NCI-H1105 treated with DMSO at 0.1 percent for 48 hours (cell line): ENCODE data around the gene AGXT2.

Source experiments
- DNase-seq: peaks from one replicate; lab custom pipeline; 2025; lab: John Stamatoyannopoulos, UW

Gene AGXT2

GRCh38 chr5:35047785-35048404 lies at the start of gene AGXT2:
Gene AGXT2, minus strand, starts transcription at chr5:35047949. Its CDS starts 57 bp downstream, at chr5:35047892.
- no peak for DNase-seq

DNA sequence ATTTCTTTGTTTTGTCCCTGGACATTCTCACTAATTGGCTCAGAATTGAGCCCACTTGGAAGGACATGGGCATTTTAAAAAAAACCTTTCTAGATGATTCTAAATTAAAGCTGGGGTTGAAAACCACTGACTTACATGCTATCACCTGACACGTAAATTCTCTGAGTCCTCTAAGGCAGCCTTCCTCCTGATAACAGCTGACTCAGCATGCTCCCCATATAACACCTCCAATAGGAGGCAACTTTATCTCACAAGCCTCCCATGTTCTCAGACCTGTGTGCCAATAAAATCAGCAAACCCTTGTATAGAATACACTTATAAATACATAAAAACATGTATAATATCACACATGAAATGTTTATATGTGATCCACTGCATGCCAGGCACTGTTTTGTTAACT lies 49.2 kb upstream of the AGXT2 start:
- DNase-seq: no peak

- no peak for DNase-seq
These were observed 48.5 kb upstream of the AGXT2 start for GRCh38 chr5:35096216-35096615.

DNA sequence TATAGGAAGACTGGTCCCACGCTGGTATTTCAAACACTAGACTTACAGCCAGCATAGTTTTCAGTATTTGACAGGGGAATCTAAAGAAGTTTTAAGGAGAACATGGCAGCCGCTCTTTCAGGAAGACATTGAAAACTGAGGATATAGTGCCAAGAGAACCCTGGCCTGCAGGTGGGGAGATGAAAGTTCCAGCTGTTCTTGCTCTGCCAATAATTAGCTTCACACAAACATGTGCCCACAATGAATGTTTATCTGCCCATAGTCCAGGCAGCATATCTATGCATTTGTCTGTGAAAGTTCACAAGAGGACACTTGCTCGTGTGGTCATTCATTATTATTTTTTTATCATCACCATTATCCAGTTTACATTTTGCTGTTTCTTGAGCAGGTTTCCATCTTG lies 47.6 kb upstream of the AGXT2 start:
- no peak for DNase-seq

- DNase-seq: no peak
These were observed 47.2 kb upstream of the AGXT2 start for GRCh38 chr5:35094948-35095347.

GRCh38 chr5:35092703-35093102 lies 45.0 kb upstream of the AGXT2 start:
- DNase-seq: no peak

GRCh38 chr5:35091704-35092103 lies 44.0 kb upstream of the AGXT2 start:
- DNase-seq: no peak

DNA sequence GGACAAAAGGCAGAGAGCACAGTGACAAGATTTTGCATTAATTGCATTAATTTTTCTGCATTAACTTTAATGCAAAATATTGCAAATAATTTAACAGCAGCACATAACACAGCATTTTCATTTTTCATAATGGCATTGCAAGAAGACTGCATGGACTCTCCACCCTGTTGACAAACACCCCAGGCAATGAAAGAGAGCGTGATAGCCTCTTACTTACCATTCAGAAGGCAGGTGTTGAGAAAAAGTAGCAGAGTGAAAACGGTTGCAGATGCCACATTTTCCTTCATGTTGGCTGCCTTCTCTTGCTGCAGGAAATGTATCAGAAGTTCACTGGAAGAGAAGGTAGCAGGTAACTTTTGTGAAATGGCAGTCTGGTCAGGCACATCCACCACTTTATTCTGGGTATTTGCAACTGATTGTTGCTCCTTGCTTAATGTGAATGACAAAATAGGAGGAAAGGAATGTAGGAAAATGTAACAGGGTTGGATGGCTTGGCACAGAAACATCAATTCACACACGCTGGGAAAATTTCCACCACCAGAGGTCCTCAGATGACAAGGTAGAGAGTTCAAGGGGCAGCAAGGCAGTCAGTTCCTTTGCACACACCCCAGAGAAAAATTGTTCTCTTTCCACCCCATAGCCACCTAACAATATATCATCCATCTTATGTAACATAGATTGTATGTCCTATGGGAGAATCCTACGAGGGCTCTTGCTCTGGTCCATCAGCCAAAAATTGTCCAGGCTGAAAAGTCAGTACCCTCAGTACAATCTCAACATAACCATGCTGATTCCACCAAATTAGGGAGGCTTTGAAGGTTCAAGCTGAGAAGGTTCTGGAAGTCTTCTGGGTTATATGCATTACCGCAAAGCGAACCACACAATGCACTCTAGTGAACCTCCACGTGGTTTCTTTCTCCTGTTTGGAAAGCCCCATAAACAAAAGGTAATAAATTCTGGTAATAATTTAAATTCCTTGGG lies 41.9 kb upstream of the AGXT2 start:
- DNase-seq: peak; percentile 28

GRCh38 chr5:35087991-35088390 lies 40.2 kb upstream of the AGXT2 start:
- no peak for DNase-seq

- no peak for DNase-seq
These were observed 35.4 kb upstream of the AGXT2 start for GRCh38 chr5:35083150-35083549.

DNA sequence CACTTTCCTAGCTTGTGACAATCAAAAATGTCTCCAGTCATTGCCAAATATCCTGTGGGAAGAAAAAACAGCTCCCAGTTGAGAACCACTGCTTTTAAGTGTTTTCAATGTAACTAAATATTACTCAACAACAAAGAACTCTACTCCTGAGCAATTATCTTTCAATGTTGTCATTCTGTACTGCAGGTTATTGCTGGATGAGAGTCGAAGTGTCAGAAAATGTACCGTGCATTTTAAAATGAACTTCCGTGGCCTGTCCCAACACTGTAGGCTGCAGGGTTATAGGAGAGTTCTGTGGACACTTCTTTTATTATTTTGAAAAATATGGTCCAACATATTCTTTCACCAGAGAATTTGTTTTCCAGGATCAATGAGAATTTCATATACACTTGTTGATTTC lies 34.8 kb upstream of the AGXT2 start:
- DNase-seq: no peak

DNA sequence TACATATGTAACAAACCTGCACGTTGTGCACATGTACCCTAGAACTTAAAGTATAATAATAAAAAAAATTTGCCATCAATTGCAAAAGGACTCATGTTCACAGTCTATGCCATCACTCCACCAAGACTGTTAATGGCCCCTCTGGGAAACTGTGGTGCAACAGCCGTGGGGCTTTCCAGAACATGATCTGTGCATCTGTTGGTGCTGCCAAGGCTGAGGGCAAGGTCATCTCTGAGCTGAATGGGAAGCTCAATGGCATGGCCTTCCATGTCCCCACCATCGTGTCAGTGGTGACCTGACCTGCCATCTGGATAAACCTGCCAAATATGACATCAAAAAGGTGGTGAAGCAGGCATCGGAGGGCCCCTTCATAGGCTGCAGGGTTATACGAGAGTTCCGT lies 33.4 kb upstream of the AGXT2 start:
- DNase-seq: no peak

GRCh38 chr5:35073160-35073559 lies 25.4 kb upstream of the AGXT2 start:
- no peak for DNase-seq

DNA sequence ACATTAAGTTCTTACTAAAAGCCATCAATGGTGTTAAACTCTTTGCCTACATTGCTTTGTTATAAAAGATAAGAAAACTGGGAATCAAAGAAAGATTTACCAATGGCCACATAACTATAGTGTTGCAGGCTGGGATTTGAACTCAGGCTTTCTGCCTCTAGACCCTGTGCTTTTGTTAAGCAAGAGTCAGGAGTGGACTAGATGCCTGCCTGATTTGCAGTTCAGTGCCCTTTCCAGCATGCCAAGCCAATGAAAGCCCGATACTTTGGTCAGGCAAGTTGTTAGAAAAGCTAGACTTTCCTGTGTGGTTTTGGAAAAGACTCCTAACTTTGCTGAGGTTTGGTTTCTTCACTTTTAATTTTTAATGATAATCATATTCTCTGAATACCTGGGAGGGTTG lies 21.4 kb upstream of the AGXT2 start:
- DNase-seq: no peak

DNA sequence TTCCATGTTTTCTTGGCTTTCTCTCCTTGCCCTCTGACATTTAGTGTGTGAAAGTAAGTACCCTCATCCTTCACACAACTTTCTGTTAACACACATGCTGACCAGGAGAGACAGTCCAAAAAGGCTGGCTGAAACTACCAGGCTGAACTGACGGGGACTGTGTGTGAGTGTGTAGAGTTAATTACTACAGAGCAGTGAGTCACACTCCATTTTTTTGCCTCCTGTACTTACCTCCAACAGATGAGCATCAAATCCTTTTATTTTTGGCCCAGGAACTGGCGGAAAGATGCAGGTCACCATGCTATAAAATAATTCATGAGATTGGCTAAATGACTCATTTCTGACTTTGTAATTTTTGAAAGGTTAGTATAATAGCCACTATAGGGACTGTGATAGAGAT lies 20.2 kb upstream of the AGXT2 start:
- no peak for DNase-seq

DNA sequence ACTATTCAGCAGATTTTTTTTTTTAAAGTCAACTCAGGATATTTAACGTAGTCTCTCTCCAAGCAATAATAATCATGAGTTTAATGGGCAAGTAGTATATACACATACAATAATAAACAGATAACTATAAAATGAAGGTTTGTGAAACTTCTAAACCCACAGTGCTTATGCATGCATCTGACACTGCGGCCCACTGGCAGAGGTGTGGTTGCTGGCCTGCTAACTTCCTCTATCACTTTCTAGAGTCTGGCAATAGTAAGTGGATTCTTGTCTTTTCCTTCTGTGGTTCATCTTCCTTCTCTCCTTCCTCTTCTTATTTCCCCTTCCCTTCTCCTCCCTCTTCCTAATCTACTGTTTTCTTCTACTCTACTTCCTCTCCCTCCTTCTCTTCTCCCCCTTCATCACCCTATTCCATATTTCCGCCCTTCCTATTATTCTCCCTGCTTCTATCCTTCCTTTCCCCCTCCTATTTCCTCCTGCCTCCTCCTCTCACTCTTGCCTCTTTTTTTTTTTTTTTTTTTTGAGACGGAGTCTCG lies 18.6 kb upstream of the AGXT2 start:
- no peak for DNase-seq

DNA sequence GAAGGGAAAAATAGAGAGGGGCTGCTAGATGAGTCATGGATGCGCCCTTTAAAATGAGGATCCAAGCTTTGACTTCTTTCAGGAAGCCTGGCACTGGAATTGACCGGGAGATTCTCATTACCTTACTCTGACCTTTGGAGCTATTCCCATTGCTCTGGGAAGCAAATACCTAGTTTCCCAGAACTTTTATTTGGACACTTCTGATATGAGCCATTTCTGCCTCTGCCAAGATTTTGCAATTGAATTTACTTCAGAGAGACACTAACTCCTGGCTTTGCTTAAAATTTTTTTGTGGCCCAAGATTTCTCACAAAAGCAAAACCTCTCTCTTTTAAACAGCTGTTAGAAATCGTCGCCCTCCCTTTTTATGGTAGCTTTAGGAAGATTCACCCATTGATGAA lies 15.7 kb upstream of the AGXT2 start:
- DNase-seq: no peak

- DNase-seq: no peak
These were observed 13.5 kb upstream of the AGXT2 start for GRCh38 chr5:35061211-35061770.

DNA sequence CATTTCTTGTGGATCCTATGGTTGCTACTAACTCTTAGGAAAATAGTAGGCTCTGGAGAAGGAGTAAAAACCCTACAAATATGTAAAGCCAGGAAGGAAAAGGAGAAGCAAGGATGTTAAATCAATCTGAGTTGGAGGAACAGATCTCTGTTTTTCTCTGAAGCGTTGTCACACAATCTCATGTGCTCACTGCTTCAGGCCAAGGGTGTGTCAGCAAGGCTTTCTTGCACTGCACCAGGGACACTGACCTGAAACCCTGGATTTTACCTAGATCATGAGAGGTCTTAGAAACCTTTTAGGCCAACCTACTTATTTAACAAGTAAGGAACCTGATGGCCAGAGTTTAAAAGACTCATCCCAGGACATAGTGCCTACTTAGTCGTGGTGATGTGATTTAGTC lies 12.5 kb upstream of the AGXT2 start:
- no peak for DNase-seq

- DNase-seq: no peak
These were observed 11.5 kb upstream of the AGXT2 start for GRCh38 chr5:35059251-35059650.

DNA sequence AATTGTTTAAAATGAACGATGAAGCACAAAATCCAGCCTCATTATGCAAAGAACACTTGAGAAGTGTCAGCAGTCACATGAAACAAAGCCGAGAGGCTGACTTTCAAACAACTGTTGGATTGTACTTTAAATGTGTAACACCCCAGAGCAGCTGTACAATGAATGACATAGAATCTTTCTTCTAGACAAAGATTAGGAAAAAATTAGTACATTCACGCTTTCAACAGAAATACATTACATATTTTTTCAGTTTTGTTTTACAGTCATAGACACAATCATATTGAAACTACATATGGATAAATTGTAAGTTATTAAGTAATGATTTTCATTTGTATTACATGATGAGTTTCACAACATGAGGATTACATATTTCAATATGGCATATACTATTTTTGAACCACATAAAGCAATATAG lies 10.6 kb upstream of the AGXT2 start:
- DNase-seq: no peak

DNA sequence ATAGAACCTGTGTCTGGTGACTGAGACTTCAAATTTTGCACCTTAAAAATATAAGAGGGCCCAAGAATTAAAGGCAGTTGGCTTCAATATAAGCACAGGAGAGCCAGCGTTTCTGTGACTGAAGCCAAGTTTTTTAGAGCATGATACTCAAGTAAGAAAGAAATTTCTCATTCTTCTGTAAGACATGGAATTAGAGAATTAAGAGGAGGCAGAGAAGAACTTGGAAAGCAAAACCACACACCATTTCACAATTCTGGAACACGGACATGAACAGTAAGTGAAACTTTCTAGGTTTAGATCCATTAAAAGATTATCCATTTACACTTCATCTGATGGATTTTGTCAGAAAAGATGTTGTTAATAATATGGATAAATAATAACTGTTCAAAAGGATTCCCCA lies 8.9 kb upstream of the AGXT2 start:
- no peak for DNase-seq

DNA sequence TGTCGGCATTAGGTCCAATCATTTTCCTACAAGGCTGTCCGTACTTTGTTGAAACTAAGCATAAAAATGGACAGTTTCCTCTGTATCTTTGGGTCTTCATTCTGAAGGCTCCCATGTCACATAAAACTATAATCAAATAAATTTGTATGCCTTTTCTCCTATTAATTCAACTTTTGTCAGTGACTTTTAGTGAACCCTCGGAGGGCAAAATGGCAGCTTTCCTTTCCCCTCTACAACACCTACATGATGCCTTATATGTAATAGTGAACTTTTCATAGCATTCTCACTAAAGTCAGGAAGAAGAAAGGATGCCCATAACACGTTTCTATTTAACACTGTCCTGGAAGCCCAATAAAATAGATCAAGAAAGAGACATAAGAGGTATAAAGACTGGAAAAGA lies 5.1 kb upstream of the AGXT2 start:
- no peak for DNase-seq
